HG02610 (cell line): ENCODE results near the gene FIGLA.

Experiments
- ATAC-seq: cut with Tn5 transposase; IDR thresholded peaks from one replicate; pipeline ENCODE4 v1.9.1; 2021; ENCODE audit warnings: mild to moderate bottlenecking, moderate library complexity; ENCODE audit not compliant: unreplicated experiment

FIGLA gene

GRCh38 chr2:70776266-70776665, 14.2 kb downstream of the FIGLA start:
- no peak for ATAC-seq

GRCh38 chr2:70775141-70775540, 15.3 kb downstream of the FIGLA start:
- no peak for ATAC-seq

- no peak for ATAC-seq
Observed at GRCh38 chr2:70772486-70773155, 17.8 kb downstream of the FIGLA start.

GRCh38 chr2:70771446-70771845, 19.0 kb downstream of the FIGLA start:
- ATAC-seq, result peak; percentile 69

GRCh38 chr2:70769450-70769849, 21.0 kb downstream of the FIGLA start:
- ATAC-seq, result no peak

- ATAC-seq, result no peak
Observed at GRCh38 chr2:70768590-70769085, 21.8 kb downstream of the FIGLA start.

GRCh38 chr2:70767699-70768589, 22.5 kb downstream of the FIGLA start, which contains the start of gene ADD2:
TSS of gene ADD2 (minus strand) at chr2:70768200. CDS start at chr2:70706408, 61,792 bp downstream.
- ATAC-seq, result no peak

- ATAC-seq, result no peak
Observed at GRCh38 chr2:70767079-70767698, 23.3 kb downstream of the FIGLA start.

GRCh38 chr2:70766357-70767078, 23.9 kb downstream of the FIGLA start:
- no peak for ATAC-seq

- no peak for ATAC-seq
Observed at GRCh38 chr2:70765507-70765906, 24.9 kb downstream of the FIGLA start.

GRCh38 chr2:70759446-70759845, 31.0 kb downstream of the FIGLA start:
- no peak for ATAC-seq

- no peak for ATAC-seq
Observed at GRCh38 chr2:70757966-70758365, 32.5 kb downstream of the FIGLA start.

- no peak for ATAC-seq
Observed at GRCh38 chr2:70757360-70757759, 33.1 kb downstream of the FIGLA start.

- ATAC-seq, result no peak
Observed at GRCh38 chr2:70756128-70756527, 34.3 kb downstream of the FIGLA start.

GRCh38 chr2:70753902-70754301, 36.5 kb downstream of the FIGLA start:
- ATAC-seq, result no peak

- no peak for ATAC-seq
Observed at GRCh38 chr2:70753031-70753430, 37.4 kb downstream of the FIGLA start.

GRCh38 chr2:70752396-70752795, 38.0 kb downstream of the FIGLA start:
- no peak for ATAC-seq

GRCh38 chr2:70751881-70752280, 38.6 kb downstream of the FIGLA start:
- ATAC-seq, result no peak

GRCh38 chr2:70750320-70750719, 40.1 kb downstream of the FIGLA start:
- no peak for ATAC-seq

- no peak for ATAC-seq
Observed at GRCh38 chr2:70748002-70748784, 42.2 kb downstream of the FIGLA start.
